Activated CD4-positive, alpha-beta T cell treated with anti-CD3 and anti-CD28 coated beads for 36 hours (primary cell): Measurements from ENCODE around the gene TMEM106B. TPM values are rescaled to one million over a fixed set of nuclear protein-coding genes. Genes with fewer than 3 reads are reported as not detected.

Experiments used
- total RNA-seq, 2 experiments: library from RNA; stranded (reverse); gene quantifications; one replicate each; pipeline ENCODE4 v1.2.3, GENCODE V29; 2021

Gene TMEM106B
- total RNA-seq, 2 experiments from 2014 or later = 21.6 to 25.3 TPM

Other genes with a start within 250 kb of the TMEM106B start
- gene VWDE, start 192.6 kb downstream of the TMEM106B start, total RNA-seq = 1 to 10 TPM; 2.2 to 2.3 TPM